ENCODE results near the gene MYH15. TPM values are rescaled to one million over a fixed set of nuclear protein-coding genes. Genes with fewer than 3 reads are reported as not detected.

Gene MYH15
- total RNA-seq, 2 donors from 2014 or later, result 0.07 to 0.15 TPM

DNA sequence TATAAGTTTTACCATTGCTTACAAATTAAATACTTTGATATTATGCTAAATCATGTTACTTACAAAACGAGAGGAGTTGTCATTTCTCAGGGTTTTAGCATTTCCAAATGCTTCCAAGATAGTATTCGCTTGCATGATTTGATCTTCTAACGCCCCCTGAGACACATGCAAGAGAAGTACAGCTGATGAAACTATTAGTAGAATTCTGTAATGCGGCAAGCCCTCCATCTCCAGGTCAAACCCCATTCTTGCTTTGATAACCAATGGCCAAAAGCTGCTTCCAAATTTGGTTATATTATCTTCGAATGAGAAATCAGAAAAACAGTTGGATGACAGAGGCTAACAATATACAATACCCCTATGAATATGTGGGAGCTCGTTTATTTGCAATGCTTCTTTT lies 14.7 kb downstream of the MYH15 start:
- no peaks in the 10 kb centered on the region for H3K36me3 Mint-ChIP-seq (ENCODE audit: low read depth)
- H3K9ac ChIP-seq (ENCODE audit: extremely low read depth, low read length, poor library complexity, severe bottlenecking), result no peak overlapping the region
- no peak overlapping the region for H3K27ac Mint-ChIP-seq
- H3K27ac ChIP-seq (ENCODE audit: low read depth, low read length), result no peak overlapping the region
- no peaks in the 10 kb centered on the region for H3K4me1 Mint-ChIP-seq
- WGBS, 2 experiments (ENCODE audit: insufficient coverage in 1 of 2, insufficient read length in 1 of 2), result 90 to 94% methylated on average over 4 to 6 of the region's 6 CpGs
- no peaks in the 10 kb centered on the region for H3K4me1 ChIP-seq (ENCODE audit: control insufficient read depth, insufficient read depth, low read length)
- no peaks in the 10 kb centered on the region for H3K9me3 Mint-ChIP-seq
- no peaks in the 10 kb centered on the region for H3K27me3 Mint-ChIP-seq (ENCODE audit: insufficient read depth)
- H3K36me3 ChIP-seq (ENCODE audit: control insufficient read depth, insufficient read depth, low read length), result no peaks in the 10 kb centered on the region
- DNase-seq, result no peak
- H3K9me3 ChIP-seq (ENCODE audit: control insufficient read depth, low read length), result no peaks in the 10 kb centered on the region
- H3K4me3 Mint-ChIP-seq, result no peak overlapping the region
- no peak overlapping the region for H3K4me3 ChIP-seq (ENCODE audit: low read length)
- TF ChIP-seq, protein P1, sequence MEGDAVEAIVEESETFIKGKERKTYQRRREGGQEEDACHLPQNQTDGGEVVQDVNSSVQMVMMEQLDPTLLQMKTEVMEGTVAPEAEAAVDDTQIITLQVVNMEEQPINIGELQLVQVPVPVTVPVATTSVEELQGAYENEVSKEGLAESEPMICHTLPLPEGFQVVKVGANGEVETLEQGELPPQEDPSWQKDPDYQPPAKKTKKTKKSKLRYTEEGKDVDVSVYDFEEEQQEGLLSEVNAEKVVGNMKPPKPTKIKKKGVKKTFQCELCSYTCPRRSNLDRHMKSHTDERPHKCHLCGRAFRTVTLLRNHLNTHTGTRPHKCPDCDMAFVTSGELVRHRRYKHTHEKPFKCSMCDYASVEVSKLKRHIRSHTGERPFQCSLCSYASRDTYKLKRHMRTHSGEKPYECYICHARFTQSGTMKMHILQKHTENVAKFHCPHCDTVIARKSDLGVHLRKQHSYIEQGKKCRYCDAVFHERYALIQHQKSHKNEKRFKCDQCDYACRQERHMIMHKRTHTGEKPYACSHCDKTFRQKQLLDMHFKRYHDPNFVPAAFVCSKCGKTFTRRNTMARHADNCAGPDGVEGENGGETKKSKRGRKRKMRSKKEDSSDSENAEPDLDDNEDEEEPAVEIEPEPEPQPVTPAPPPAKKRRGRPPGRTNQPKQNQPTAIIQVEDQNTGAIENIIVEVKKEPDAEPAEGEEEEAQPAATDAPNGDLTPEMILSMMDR (conservative IDR thresholded peaks at IDR 0.05), result no peak
- no peaks in the 10 kb centered on the region for H3K27me3 ChIP-seq (ENCODE audit: control insufficient read depth, insufficient read depth, low read length, poor library complexity, severe bottlenecking)

DNA sequence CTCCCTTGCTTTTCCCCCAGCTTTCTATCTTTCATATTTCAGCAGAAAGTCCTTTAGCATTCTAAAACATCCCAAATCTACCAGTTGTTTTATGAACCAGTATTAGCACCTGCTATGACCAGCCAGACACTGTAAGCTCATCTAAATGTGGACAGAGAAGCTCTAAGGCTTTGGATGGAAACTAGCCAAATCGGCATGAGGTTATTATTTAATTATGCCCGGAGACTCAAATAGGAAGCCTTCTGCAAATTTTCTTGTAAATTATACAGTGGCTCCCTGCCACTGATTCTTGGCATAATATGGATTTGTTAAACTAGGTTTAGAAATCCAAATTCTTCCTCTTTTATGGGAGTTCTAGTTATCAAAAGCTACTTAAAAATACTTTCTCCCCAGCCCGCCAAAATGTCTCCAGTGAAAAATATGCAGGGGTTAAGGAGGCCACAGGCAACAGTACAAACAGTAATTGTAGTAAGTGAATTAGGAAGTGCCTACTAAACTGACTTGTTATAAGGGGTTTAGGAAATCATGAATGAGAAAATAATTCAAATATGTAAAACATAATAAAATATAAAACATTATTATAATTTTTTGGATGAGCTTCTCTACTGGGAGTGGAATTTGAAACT lies 15.4 kb downstream of the MYH15 start:
- 96 to 100% methylated on average over 2 to 3 of the region's 3 CpGs for WGBS, 2 experiments (ENCODE audit: insufficient coverage in 1 of 2, insufficient read length in 1 of 2)
- TF ChIP-seq, protein P1 (conservative IDR thresholded peaks at IDR 0.05), result no peak
- DNase-seq, result no peak
- H3K36me3 ChIP-seq (ENCODE audit: control insufficient read depth, insufficient read depth, low read length), result no peaks in the 10 kb centered on the region
- no peaks in the 10 kb centered on the region for H3K4me1 ChIP-seq (ENCODE audit: control insufficient read depth, insufficient read depth, low read length)
- no peaks in the 10 kb centered on the region for H3K27me3 ChIP-seq (ENCODE audit: control insufficient read depth, insufficient read depth, low read length, poor library complexity, severe bottlenecking)
- Mint-ChIP-seq H3K36me3 (ENCODE audit: low read depth) (no peaks in the 10 kb centered on the region), H3K4me3 (no peak overlapping the region), H3K4me1 (no peaks in the 10 kb centered on the region), H3K27me3 (ENCODE audit: insufficient read depth) (no peaks in the 10 kb centered on the region), H3K27ac (no peak overlapping the region), H3K9me3 (no peaks in the 10 kb centered on the region)
- no peak overlapping the region for H3K27ac ChIP-seq (ENCODE audit: low read depth, low read length)
- H3K9me3 ChIP-seq (ENCODE audit: control insufficient read depth, low read length), result no peaks in the 10 kb centered on the region
- no peak overlapping the region for H3K9ac ChIP-seq (ENCODE audit: extremely low read depth, low read length, poor library complexity, severe bottlenecking)
- H3K4me3 ChIP-seq (ENCODE audit: low read length), result no peak overlapping the region

GRCh38 chr3:108493862-108494261 lies 16.5 kb downstream of the MYH15 start:
- Mint-ChIP-seq H3K9me3 (no peaks in the 10 kb centered on the region), H3K4me3 (no peak overlapping the region), H3K36me3 (ENCODE audit: low read depth) (no peaks in the 10 kb centered on the region), H3K27ac (no peak overlapping the region), H3K27me3 (ENCODE audit: insufficient read depth) (no peaks in the 10 kb centered on the region), H3K4me1 (no peaks in the 10 kb centered on the region)
- Histone ChIP-seq H3K27me3 (ENCODE audit: control insufficient read depth, insufficient read depth, low read length, poor library complexity, severe bottlenecking) (no peaks in the 10 kb centered on the region), H3K36me3 (ENCODE audit: control insufficient read depth, insufficient read depth, low read length) (no peaks in the 10 kb centered on the region), H3K9ac (ENCODE audit: extremely low read depth, low read length, poor library complexity, severe bottlenecking) (no peak overlapping the region), H3K27ac (ENCODE audit: low read depth, low read length) (no peak overlapping the region), H3K9me3 (ENCODE audit: control insufficient read depth, low read length) (no peaks in the 10 kb centered on the region), H3K4me3 (ENCODE audit: low read length) (no peak overlapping the region), H3K4me1 (ENCODE audit: control insufficient read depth, insufficient read depth, low read length) (no peaks in the 10 kb centered on the region)
- TF ChIP-seq, protein P1 (conservative IDR thresholded peaks at IDR 0.05), result peak; percentile 51
- 70 to 100% methylated on average over 1 to 2 of the region's 2 CpGs for WGBS, 2 experiments (ENCODE audit: insufficient coverage in 1 of 2, insufficient read length in 1 of 2)
- DNase-seq, result peak; percentile 52
